Frontal cortex (tissue), 4 donors: ENCODE measurements around the gene PLB1. TPM values are rescaled to one million over a fixed set of nuclear protein-coding genes. Genes with fewer than 3 reads are reported as not detected.

Source experiments
- DNase-seq, 2 donors: peaks; one replicate each; pipeline ENCODE4 v3.0.0; 2012; ENCODE audit warnings: low spot score in 2 of 2
- FAIRE-seq: peaks from 2 replicates; lab custom pipeline; 2012; peaks lifted over from hg19 to GRCh38; lab: Jason Lieb, UNC
- total RNA-seq: library from RNA; depleted of rRNA; stranded (reverse); fragments of >200 nt; gene quantifications from one replicate; pipeline ENCODE4 v1.2.3, GENCODE V29; 2014
- donor health status: control.
- donor health status: control.
- donor health status: control.

Gene PLB1, protein sequence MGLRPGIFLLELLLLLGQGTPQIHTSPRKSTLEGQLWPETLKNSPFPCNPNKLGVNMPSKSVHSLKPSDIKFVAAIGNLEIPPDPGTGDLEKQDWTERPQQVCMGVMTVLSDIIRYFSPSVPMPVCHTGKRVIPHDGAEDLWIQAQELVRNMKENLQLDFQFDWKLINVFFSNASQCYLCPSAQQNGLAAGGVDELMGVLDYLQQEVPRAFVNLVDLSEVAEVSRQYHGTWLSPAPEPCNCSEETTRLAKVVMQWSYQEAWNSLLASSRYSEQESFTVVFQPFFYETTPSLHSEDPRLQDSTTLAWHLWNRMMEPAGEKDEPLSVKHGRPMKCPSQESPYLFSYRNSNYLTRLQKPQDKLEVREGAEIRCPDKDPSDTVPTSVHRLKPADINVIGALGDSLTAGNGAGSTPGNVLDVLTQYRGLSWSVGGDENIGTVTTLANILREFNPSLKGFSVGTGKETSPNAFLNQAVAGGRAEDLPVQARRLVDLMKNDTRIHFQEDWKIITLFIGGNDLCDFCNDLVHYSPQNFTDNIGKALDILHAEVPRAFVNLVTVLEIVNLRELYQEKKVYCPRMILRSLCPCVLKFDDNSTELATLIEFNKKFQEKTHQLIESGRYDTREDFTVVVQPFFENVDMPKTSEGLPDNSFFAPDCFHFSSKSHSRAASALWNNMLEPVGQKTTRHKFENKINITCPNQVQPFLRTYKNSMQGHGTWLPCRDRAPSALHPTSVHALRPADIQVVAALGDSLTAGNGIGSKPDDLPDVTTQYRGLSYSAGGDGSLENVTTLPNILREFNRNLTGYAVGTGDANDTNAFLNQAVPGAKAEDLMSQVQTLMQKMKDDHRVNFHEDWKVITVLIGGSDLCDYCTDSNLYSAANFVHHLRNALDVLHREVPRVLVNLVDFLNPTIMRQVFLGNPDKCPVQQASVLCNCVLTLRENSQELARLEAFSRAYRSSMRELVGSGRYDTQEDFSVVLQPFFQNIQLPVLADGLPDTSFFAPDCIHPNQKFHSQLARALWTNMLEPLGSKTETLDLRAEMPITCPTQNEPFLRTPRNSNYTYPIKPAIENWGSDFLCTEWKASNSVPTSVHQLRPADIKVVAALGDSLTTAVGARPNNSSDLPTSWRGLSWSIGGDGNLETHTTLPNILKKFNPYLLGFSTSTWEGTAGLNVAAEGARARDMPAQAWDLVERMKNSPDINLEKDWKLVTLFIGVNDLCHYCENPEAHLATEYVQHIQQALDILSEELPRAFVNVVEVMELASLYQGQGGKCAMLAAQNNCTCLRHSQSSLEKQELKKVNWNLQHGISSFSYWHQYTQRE (N-terminal part only)
- total RNA-seq: 1.2 TPM

DNA sequence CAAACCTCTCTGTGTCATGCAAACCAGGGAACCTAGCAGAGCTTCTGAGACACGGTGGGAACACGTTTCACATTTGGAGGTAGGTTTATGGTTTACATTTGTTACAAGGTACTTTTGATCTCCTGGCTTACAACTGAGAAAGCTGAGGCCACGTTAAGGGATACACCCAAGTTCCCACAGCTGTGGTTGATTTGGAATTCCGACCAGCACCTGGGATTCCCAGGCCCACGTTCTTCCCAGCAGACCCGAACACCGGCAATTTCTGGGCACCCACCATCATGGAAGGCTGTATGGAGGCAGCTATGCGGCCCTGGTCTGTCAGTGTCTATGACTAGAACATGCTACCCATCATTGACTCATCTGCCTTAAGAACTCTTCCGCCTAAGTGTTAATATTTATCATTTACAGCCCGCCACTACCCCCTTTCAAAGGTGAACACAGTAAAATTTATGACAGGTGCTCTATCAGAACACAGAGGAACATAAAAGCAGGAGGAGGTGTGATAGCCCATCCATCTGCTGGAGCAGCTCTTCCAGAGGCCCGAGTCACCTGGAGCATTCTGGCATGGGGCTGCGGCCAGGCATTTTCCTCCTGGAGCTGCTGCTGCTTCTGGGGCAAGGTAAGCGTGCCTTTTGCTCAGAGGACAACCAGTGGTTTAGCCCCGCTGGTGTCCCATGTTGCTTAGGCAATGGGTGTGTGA lies at the start of gene PLB1:
Gene PLB1, plus strand, starts transcription at position 510 of the 700 bp plus-strand sequence. Its CDS starts 55 bp downstream, at position 565.
- FAIRE-seq: no peak
- DNase-seq: no peak

DNA sequence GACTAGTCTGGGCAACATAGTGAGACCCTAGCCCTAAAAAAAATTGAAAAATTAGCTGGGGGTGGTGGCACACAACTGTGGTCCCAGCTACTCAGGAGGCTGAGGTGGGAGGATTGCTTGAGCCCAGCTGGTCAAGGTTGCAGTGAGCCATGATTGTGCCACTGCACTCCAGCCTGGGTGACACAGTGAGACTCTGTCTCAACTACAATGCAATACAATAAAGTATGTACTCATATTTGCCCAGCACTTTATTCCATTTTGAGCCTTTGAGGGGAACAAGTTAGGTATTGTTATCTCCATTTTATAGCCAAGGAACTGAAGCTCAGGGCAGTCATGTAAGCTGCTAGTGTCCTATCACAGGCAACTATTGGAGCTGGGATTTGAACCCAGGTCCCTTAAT lies 49.3 kb upstream of the PLB1 start:
- FAIRE-seq (no peak), DNase-seq (no peak)

DNA sequence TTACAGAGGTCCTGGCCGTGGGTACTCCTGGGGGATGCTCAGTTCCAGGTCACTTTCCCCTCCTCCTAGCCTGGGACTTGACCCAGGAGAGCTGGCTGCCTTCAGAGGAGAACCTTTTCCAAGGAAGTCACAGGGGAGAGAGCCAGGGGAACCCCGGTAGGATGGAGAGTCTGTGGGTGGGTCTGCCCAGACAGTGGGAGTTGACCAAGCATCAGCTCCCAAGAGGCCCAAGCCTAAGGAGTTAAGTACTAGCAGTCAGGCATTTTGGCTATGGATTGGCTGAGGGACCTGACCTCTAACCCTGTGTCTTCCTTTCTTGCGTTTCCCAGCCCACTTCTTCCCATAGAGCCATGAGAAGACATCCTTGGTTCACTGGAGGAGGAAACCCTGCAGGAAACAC lies 48.8 kb upstream of the PLB1 start:
- DNase-seq: no peak
- no peak for FAIRE-seq

DNA sequence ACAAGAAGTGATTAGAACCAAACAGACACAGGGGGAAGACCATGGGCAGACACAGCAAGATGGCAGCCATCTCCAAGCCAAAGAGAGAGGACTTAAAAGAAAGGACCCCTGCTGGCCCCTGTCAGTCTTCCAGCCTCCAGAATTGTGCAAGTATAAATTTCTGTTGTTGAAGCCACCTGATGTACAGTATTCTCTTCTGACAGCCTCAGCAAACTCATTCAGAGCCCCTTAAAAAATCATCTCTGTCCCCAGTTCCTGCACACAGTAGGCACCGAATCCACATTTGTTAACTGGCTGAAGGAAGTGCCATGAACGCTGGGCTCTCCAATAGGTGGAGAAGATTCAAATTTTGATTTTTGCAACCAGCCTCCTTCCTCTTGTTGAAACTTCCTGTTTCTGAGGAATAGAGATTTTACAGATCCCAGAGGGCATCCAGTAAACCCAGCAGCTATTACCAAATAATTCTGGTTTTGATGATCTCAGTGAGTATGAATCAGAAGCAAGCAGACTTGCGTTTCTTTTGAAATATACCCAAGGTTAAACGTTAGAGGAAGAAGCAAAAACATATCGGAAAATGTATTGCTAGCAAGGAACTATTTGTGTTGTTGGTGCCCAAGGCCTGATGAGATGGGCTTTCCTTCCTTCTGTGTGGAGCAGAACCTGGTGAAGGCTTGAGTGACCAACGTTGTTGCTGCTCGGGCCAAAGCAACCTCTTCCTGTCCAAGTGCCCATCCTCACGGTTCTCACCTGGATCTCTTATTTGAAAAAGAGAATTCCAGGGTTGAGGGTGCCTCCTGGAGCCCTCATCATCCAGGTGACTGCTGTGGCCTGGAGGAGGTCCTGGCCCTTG lies 47.7 kb upstream of the PLB1 start:
- no peak for DNase-seq
- FAIRE-seq: no peak

DNA sequence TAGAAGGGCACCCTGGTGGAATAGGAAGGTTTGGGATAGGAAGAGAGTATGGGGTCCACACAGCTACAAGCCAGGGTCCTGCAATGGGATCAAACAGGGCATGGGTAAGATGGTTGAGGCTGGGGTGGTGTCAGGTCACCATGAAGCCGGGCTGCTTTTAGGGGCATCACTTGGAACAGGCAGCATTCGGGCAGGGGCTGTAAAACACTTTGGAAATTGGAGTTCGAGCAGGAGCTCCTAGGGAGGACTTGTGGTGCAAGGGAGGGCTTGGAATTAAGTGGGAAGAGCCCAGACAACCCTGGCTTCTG lies 47.1 kb upstream of the PLB1 start:
- FAIRE-seq (no peak), DNase-seq (no peak)

DNA sequence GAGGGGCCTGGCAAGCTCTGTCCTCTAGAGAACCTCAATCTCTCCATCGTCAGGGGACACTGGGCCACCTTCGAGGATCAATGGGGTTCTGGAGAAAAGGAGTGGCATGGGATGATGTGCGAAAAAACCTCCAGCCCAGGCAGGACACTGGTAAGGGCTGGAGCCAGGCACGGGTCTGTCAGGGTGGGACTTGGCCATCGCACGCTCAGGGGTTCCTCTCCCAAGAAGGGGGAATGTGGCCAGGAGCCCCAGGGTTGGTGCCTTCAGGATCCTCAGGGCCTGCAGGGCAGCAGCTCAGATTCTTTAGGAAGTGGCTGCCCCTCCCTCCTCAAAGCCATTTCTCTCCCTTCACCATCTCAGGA lies 46.8 kb upstream of the PLB1 start:
- no peak for FAIRE-seq
- no peak for DNase-seq

DNA sequence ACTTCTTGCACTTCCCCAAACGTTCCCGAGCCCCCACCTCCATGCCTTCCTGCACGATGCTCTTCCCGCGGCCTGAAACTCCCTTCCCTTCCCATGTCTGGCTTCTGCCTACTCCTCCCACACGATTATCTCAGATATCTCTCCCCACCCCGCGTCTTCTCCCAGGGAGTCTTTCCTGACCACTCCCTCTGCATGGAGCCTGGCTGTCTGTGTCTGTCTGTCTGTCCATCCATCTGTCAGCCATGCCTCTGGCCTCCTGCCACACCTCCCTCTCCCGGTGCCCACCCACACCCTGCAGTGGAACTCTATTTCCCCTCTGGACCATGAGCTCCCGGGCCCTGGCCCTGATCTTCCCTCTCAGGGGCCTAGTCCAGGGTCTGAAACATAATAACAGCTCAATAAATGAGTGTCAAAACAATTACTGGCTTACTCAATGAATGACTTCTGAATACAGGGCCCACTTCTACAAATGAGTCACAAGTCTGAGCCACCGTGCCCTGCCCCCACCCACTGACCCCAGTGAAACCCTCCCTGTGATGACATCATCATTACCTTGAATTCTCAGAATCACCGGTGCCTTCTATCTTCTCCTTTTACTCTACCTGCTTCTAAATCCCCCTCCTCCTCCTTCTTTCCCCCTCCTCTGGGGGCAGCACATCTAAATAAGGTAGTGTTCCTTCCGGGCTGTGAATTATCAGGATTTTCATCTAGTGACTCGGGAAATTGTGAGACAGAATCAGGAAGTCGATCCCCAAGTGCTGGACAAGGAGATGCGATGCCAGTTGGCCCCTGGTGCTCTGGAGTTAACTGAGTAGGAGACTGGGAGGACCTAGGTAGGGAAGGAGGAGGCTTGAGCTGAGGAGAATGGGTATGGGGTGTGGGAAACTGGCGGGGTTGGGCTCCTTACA lies 46.1 kb upstream of the PLB1 start:
- DNase-seq (no peak), FAIRE-seq (no peak)

DNA sequence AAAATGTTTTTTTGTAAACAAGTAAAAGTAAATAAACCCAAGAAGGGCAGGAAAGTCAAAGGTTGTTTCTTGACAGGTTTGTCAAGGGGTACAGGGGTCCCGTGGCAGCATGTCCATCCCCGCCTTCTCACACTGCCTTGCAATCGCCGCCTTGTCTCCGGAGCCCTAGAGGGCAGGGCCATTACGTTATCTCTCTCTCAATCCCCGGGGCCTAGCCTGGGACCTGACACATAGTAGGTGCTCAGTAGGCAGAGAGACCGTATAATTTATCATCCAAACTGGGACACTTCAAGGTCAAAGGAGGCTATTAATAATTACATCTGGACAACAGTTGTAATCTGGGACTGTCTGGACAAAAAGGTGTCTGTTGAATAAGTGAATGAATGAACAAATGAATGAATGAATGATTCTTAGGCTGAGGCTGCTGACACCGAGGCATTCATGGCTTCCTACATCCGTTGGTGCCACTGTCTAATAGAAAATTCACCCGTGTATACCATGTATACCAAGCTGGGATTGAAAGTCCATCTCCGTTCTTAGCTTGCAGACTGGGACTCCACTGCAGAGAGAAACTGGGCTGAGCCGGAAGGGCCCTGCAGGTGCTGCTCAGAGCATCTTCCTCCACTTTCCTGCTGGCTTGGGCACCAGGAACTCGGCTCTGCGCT lies 44.8 kb upstream of the PLB1 start:
- FAIRE-seq (no peak), DNase-seq (no peak)

DNA sequence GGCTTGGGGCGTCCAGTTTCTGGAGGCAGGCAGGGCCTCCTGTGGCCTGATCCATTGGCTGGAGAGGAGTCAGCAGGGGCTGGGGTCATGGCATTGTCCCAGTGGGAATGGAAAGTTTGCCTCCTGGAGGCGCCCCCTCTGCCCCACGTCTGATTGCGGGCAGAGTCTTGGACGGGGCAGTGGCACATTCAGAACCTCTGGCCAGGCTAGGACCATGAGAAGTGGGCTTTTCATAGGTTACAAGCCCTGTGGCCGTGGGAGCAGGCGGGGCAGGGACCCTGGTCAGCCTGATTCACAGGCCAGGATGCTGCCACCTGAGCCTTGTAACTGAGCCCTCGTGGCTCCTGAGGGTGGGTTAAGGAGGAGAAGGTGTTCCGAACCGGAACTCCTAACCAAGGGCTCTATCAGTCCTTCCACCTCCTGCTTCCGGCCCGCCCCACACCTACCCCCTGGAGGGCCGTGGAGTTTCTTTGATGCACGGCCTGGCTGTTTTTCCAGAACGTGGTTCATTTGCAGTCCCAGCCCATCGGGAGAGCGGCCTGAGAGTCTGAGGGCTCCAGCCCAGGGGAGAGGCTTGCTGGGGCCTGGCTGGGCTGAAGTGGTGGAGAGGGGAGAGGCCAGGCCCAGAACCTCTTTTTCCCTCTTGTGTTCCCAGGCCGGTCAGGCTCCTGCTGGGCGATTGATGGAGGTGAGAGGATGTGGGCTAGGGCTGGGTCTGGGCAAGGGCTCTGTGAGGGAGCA lies 43.9 kb upstream of the PLB1 start:
- no peak for FAIRE-seq
- no peak for DNase-seq

DNA sequence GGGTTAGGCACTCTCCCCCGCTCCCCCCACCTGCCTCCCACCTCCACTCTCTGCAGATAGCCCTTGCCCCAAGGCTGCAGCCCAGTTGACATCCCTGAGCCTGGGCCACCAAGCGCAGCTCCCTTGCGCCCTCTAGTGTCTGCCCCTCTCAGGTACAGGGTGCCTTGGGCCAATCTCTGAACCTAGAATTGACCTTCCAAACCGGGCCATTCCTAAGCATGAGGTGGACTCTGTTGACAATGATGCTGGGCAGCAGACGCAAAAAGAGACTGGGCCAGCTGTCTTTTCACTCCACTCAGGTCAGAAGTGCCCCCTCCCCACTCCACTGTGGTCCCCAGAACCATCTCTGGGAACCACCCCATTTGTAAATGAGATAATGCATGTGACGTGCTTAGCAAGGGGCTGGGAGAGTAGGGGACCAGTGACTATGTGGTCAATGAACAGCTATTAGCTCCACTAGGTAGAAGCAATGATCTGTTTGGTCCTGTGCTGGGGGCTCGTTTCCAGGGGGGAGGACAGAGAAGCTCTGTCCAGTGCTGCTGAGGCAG lies 43.3 kb upstream of the PLB1 start:
- FAIRE-seq: no peak
- DNase-seq: peak in 1 of 2 donors; percentile 64

DNA sequence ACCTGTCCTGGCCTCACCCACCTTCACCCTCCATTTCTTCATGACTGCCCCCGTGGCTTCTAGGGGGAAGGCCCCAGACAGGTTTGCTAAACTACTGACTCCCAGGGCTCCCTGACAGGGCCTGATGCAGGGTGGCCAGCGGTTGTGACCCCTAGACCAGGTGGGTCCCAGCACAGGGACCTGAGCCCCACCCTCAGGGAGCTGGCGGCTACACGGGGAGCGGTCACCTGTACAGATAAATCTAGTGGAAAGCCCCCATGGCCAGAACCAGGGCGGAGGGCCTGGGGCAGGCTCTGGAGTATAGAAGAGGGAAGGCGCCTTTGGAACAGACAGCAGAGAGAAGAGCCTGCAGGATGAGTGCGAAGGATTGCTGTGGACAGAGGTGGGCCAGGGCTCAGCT lies 42.5 kb upstream of the PLB1 start:
- DNase-seq: no peak
- no peak for FAIRE-seq

DNA sequence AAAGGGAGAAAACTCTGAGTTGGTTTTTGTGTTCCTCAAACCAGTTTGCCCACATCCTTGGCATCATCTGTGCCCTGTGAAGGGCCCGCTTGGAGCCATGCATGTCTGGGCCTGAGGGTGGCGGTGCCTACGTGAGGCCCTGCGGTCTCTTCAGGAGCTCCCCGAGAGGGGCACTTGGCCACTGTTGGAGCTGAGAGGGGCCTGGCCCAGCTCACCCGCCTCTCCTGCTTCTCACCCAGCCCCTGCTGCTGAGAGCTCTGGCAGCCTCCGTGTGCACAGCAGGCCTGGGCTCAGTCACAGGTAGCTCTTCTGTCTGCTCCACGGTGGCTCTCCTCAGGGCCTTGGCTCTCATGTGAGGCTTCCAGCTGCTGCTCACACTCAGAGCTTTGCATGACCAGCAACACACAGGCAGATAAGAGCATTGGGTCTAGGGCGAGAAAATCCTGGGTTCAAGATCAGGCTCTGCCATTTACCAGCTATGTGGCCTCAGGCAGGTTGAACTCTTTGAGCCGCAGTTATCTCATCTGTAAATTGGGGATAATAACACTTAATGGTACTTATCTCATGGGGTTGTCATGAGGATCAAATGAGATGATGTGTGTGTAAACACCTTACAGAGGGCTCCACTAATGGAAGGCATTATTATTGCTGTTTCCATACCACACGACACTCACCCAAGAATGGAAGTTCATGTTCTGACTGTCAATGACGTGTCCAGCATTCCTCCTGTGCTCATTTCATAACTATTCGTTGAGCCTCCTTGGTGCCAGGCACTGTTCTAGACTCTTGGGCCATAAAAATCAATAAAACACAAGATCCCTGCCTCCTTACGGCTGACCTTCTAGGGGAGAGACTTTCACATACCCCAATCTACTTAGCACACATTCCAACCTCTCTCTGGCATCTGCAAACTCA lies 41.6 kb upstream of the PLB1 start:
- DNase-seq (no peak), FAIRE-seq (no peak)

DNA sequence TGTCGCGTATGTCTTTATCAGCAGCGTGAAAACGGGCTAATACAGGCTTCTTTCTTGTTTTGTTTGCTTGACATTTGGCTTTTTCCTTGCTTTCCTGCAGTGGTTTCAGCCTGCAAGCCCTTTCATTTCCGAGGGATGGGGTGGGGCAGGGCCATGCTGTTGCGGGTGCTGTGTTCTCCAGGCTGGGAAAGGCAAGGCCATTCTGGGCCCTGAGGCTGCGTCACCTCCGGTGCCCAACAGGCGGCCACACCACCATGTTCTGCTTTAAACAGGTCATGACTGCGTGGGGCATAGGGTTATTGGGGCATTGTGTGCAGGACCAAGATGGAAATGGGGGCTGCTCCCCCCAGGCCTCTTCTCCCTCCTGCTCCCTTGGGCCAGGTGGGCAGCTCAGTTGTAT lies 38.6 kb upstream of the PLB1 start:
- no peak for FAIRE-seq
- no peak for DNase-seq

DNA sequence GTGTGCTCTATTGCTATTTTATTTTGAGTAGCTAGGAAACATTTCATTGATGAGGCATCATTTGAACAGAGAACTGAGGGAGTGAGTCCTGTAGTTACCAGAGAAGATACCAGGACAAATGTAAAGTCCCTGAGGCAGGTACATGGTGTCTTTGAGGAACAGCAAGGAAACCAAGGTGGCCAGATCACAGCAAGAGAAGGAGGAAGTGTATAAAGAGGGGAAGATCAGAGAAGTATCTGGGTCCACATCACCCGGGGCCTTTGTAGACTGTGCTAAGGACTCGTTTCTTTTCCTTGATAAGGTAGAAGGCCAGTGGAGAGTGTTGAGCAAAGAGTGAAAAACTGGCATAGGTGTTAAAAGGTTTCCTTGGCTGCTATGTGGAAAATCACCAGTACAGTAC lies 34.8 kb upstream of the PLB1 start:
- DNase-seq (no peak), FAIRE-seq (no peak)

DNA sequence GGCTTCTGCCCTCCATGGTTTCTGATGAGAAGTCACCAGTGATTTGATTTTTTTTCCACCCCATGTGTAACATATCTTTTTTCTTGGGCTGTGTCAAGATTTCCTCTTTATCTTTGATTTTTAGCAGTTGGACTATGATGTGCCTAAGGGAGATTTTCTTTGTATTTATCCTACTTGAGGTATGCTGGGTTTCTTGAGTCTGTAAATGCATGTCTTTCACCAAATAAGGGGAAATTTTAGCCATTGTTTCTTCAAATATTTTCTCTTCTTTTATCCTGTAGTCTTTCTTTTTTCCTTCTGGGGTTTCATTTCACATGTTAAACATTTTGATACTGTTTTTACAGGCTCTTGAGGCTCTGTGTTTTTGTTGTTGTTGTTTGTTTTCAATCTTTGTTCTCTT lies 33.7 kb upstream of the PLB1 start:
- FAIRE-seq (no peak), DNase-seq (no peak)
